Left lung (tissue), 10 donors: ENCODE results near the gene TNNC2. TPM values are rescaled to one million over a fixed set of nuclear protein-coding genes. Genes with fewer than 3 reads are reported as not detected.

Source experiments
- ATAC-seq: fragments of 200-7000 bp; cut with Tn5 transposase; one replicate; pipeline ENCODE4 v1.9.1; 2020; ENCODE audit warnings: moderate library complexity
- DNase-seq, 4 donors: peaks; one replicate each; pipeline ENCODE4 v3.0.0-alpha.2; 2013 to 2020
- H3K27ac ChIP-seq, 2 donors: fragments of 200-600 bp; sonication (generic) in 1 of 2; one replicate each; pipeline versions ENCODE4 v1.5.0 to v1.8.0; 2020 to 2021
- H3K27me3 ChIP-seq, 2 donors: fragments of 200-600 bp; sonication (generic) in 1 of 2; one replicate each; pipeline versions ENCODE4 v1.5.0 to v1.8.0; 2020 to 2021
- H3K36me3 ChIP-seq, 2 donors: fragments of 200-600 bp; sonication (generic) in 1 of 2; one replicate each; pipeline versions ENCODE4 v1.5.0 to v1.8.0; 2020 to 2021
- H3K4me1 ChIP-seq, 2 donors: fragments of 200-600 bp; one replicate each; pipeline ENCODE4 v1.8.0; 2021
- H3K4me3 ChIP-seq, 2 donors: fragments of 200-600 bp; sonication (generic) in 1 of 2; one replicate each; pipeline versions ENCODE4 v1.5.0 to v1.8.0; 2020 to 2021; ENCODE audit warnings: mild to moderate bottlenecking in 1 of 2
- H3K9me3 ChIP-seq, 2 donors: fragments of 200-600 bp; sonication (generic) in 1 of 2; one replicate each; pipeline versions ENCODE4 v1.5.0 to v1.8.0; 2020 to 2021
- intact Hi-C, 2 donors: fragments of 100-400 bp; cut with DNase I; formaldehyde crosslinking; loops; one replicate each; pipeline versions ENCODE4 v1.11.2 to v1.14.2; 2022
- polyA plus RNA-seq, 6 donors: library from polyadenylated mRNA; unstranded; fragments of 120-200 nt; gene quantifications; one replicate each; pipeline ENCODE4 v1.2.1, GENCODE V29; 2013; ENCODE audit not compliant: insufficient read length in 6 of 6
- total RNA-seq, 2 donors: library from RNA; stranded (reverse); fragmentation: NEBNext Ultra II Directional; extraction: Animal tissue kit (Norgen Biotek cat#: 25700); gene quantifications; one replicate each; pipeline ENCODE4 v1.2.1, GENCODE V29; 2021
- TF ChIP-seq, protein P1 (sequence below), 2 donors: fragments of 200-600 bp; sonication (generic) in 1 of 2; IDR thresholded peaks; one replicate each; pipeline versions ENCODE4 v1.5.0 to v1.8.0; 2021; ENCODE audit warnings: antibody characterized with exemption in 2 of 2
- donor health status: DM: no; HTN: yes; CAD: no.
- donor health status: DM: no; HTN: no; CAD: no.

Gene TNNC2
- total and polyA plus RNA-seq, 8 donors, result 0.21 to 1.2 (median 0.43) TPM

DNA sequence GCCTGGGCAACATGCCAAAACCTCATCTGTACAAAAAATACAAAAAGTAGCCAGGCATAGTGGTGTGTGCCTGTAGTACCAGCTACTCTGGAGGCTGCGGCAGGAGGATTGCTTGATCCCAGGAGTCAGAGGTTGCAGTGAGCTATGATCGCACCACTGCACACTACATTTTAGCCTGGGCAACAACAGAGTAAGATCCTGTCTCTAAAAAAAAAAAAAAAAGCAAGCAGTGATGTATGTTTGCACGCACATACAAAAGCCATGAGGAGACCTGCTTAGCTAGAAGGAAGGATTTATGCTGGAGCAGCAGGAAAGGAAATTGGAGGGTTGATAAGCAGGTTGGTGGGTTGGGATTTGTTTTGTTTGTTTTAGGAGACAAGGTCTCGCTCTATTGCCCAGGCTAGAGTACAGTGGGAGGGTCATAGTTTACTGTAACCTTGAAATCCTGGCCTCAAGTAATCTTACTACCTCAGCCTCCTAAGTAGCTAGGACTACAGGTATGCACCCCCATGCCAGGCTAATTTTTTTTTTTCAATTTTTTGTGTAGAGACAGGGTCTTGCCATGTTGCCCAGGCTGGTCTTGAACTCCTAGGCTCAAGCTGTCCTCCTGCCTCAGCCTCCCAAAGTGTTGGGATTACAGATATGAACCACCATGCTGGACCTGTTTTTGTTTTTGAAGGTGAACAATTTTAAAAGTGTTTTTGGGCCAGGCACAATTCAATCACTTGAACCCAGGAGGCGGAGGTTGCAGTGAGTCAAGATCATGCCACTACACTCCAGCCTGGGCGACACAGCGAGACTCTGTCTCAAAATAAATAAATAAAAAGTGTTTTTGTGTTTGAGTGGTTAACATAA, 34.3 kb upstream of the TNNC2 start:
- no peak for DNase-seq
- Histone ChIP-seq H3K27ac (no peak overlapping the region), H3K4me3 (no peak overlapping the region), H3K36me3 (no peaks in the 10 kb centered on the region), H3K27me3 (no peaks in the 10 kb centered on the region), H3K4me1 (peaks cover 9 to 23% of the 10 kb centered on the region in 2 donors), H3K9me3 (no peaks in the 10 kb centered on the region)
- intact Hi-C loops, result no loop called here
- TF ChIP-seq, protein P1, sequence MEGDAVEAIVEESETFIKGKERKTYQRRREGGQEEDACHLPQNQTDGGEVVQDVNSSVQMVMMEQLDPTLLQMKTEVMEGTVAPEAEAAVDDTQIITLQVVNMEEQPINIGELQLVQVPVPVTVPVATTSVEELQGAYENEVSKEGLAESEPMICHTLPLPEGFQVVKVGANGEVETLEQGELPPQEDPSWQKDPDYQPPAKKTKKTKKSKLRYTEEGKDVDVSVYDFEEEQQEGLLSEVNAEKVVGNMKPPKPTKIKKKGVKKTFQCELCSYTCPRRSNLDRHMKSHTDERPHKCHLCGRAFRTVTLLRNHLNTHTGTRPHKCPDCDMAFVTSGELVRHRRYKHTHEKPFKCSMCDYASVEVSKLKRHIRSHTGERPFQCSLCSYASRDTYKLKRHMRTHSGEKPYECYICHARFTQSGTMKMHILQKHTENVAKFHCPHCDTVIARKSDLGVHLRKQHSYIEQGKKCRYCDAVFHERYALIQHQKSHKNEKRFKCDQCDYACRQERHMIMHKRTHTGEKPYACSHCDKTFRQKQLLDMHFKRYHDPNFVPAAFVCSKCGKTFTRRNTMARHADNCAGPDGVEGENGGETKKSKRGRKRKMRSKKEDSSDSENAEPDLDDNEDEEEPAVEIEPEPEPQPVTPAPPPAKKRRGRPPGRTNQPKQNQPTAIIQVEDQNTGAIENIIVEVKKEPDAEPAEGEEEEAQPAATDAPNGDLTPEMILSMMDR (IDR thresholded peaks at IDR 0.05), result no peak
- no peak for ATAC-seq

DNA sequence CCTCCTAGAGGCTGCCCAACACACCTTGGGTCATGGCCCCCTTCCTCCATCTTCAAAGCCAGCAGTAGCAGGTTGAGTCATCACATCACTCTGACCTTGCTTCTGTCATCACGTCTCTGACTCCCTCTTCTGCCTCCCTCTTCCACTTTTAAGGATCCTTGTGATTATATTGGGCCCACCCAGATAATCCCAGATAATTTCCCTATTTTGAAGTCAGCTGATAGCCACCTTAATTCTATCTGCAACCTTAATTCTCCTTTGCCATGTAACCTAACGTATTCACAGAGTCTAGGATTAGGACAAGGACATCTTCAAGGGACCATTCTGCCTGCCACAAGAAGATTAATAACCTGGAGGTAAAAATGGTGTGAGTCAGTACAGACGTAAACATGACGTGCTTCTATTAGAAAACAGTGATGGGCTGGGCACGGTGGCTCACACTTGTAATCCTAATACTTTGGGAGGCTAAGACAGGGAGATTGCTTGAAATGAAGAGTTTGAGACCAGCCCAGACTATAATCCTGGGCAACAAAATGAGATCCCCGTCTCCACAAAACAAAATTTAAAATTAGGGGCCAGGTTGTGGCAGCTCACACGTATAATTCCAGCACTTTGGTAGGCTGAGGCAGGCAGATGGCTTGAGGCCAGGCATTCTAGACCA, 33.6 kb upstream of the TNNC2 start:
- intact Hi-C loops, result no loop called here
- Histone ChIP-seq H3K4me1 (peaks cover 17 to 31% of the 10 kb centered on the region in 2 donors), H3K27me3 (no peaks in the 10 kb centered on the region), H3K4me3 (no peak overlapping the region), H3K27ac (no peak overlapping the region), H3K9me3 (no peaks in the 10 kb centered on the region), H3K36me3 (no peaks in the 10 kb centered on the region)
- TF ChIP-seq, protein P1 (IDR thresholded peaks at IDR 0.05), result no peak
- no peak for ATAC-seq
- no peak for DNase-seq

DNA sequence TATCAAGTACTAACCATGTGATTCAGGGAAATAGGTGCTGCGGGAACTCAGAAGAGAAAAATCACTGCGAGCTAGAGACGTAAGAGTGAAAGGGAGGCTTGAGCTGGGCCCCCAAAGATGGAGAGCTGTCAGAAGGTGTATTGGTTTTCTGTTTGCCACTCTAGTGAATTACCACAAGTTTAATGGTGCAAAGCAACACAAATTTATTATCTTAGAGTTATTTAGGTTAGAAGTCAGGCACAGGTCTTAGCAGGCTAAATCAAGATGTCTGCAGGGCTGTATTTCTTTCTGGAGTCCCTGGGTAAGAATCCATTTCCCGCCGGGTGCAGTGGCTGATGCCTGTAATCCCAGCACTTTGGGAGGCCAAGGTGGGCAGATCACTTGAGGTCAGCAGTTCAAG, 32.8 kb upstream of the TNNC2 start:
- no peaks in the 10 kb centered on the region for H3K36me3 ChIP-seq
- H3K4me1 ChIP-seq, result peaks cover 18 to 38% of the 10 kb centered on the region in 2 donors
- H3K27me3 ChIP-seq, result no peaks in the 10 kb centered on the region
- H3K9me3 ChIP-seq, result no peaks in the 10 kb centered on the region
- intact Hi-C loops, result no loop called here
- TF ChIP-seq, protein P1 (IDR thresholded peaks at IDR 0.05), result no peak
- no peak for DNase-seq
- no peak overlapping the region for H3K27ac ChIP-seq
- no peak for ATAC-seq
- no peak overlapping the region for H3K4me3 ChIP-seq

DNA sequence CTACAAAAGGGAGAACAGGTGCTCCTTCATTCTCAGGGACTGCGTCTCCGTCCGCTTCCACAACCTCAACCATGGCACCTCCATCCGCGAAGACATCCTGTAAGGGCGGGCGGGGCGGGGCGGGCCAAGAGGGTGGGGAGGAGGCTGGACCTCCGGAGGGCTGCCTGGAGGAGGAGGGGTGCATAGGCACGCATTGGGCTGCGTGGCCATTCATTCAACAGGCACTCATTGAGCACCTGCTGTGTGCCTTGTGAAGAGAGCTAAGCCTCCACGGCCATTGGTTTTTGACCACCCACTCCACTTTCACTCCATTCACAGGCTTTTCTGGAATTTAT, 30.7 kb upstream of the TNNC2 start:
- H3K4me3 ChIP-seq, result peak overlapping the region; percentile 76 to 93
- peak overlapping the region; percentile 78 to 86 for H3K27ac ChIP-seq
- ATAC-seq (peak; percentile 31), DNase-seq (no peak)
- TF ChIP-seq, protein P1 (IDR thresholded peaks at IDR 0.05), result no peak
- H3K4me1 ChIP-seq, result peaks cover 18 to 43% of the 10 kb centered on the region in 2 donors
- no peaks in the 10 kb centered on the region for H3K27me3 ChIP-seq
- no peaks in the 10 kb centered on the region for H3K9me3 ChIP-seq
- intact Hi-C loops, result no loop called here
- peaks cover 0 to 11% of the 10 kb centered on the region in 2 donors for H3K36me3 ChIP-seq
